B cell (primary cell): ENCODE results near the gene TRIM62. TPM values are rescaled to one million over a fixed set of nuclear protein-coding genes. Genes with fewer than 3 reads are reported as not detected.
"Not testable (repeated sequence)": the region's sequence is repeated elsewhere in the genome, so short reads cannot be mapped to it uniquely, and the experiment has no call there.

ENCODE experiments used
- ATAC-seq: fragments of 200-7000 bp; cut with Tn5 transposase; one replicate; pipeline ENCODE4 v1.10.0; 2021; ENCODE audit warnings: low read depth, mild to moderate bottlenecking, moderate number of reproducible peaks, moderate library complexity
- CTCF ChIA-PET: fragments of 350-600 bp; sonication (Branson Sonifier 250); formaldehyde crosslinking; loops from one replicate; lab custom pipeline; 2021; ENCODE audit warnings: antibody characterized with exemption, inconsistent platforms; lab: Charles Lee
- POLR2A ChIA-PET: fragments of 350-600 bp; sonication (Branson Sonifier 250); formaldehyde crosslinking; loops from one replicate; lab custom pipeline; 2021; ENCODE audit warnings: antibody characterized with exemption; lab: Charles Lee
- DNase-seq: peaks from one replicate; pipeline ENCODE4 v3.0.0; 2013
- H2AFZ ChIP-seq: 2 replicates; pipeline ENCODE4 v1.6.1; 2012; ENCODE audit warnings: mild to moderate bottlenecking, low read depth, low read length; ENCODE audit not compliant: insufficient read depth, poor library complexity, severe bottlenecking
- H3K27ac ChIP-seq, 2 donors: 1 replicate in 1 of 2; 2 replicates in 1 of 2; pipeline ENCODE4 v1.5.1; 2012 to 2013; ENCODE audit warnings: low read length in 2 of 2, mild to moderate bottlenecking in 2 of 2, moderate library complexity in 1 of 2
- H3K27me3 ChIP-seq, 4 experiments: fragments of 200-600 bp in 1 of 4; sonication (generic) in 1 of 4; replicated peaks in 1 of 4; 1 replicate in 2 of 4; 2 replicates in 2 of 4; pipeline versions ENCODE4 v1.6.1 to v1.7.0; 2013 to 2016; ENCODE audit warnings: low read length in 3 of 4, mild to moderate bottlenecking in 2 of 4, mixed read lengths in 1 of 4, moderate library complexity in 1 of 4; ENCODE audit not compliant: insufficient read depth in 4 of 4, control insufficient read depth in 3 of 4; ENCODE audit errors: control extremely low read depth in 1 of 4
- H3K36me3 ChIP-seq, 2 experiments: replicated peaks in 1 of 2; 1 replicate in 1 of 2; 2 replicates in 1 of 2; pipeline versions ENCODE4 v1.6.1 to v1.7.1; 2013; ENCODE audit warnings: low read length in 1 of 2; ENCODE audit not compliant: insufficient read depth in 2 of 2, control insufficient read depth in 1 of 2; ENCODE audit errors: control extremely low read depth in 1 of 2, extremely low read depth in 1 of 2
- H3K4me1 ChIP-seq, 2 donors: fragments of 200-600 bp in 1 of 2; sonication (generic) in 1 of 2; 1 replicate in 1 of 2; 2 replicates in 1 of 2; pipeline versions ENCODE4 v1.5.1 to v1.6.1; 2013 to 2017; ENCODE audit warnings: low read length in 2 of 2; ENCODE audit not compliant: control insufficient read depth in 2 of 2, insufficient read depth in 2 of 2
- H3K4me2 ChIP-seq: replicated peaks from 2 replicates; pipeline ENCODE3; 2012; ENCODE audit warnings: mild to moderate bottlenecking, low read depth, low read length; ENCODE audit not compliant: poor library complexity, severe bottlenecking
- H3K4me3 ChIP-seq, 5 experiments: fragments of 200-600 bp in 1 of 5; sonication (generic) in 1 of 5; 1 replicate in 3 of 5; 2 replicates in 2 of 5; pipeline versions ENCODE4 v1.5.1 to v1.7.0; 2011 to 2016; ENCODE audit warnings: low read length in 4 of 5, mild to moderate bottlenecking in 4 of 5, low read depth in 2 of 5, control low read depth in 1 of 5, moderate library complexity in 1 of 5; ENCODE audit not compliant: insufficient read depth in 1 of 5; ENCODE audit errors: control extremely low read depth in 1 of 5, extremely low read depth in 1 of 5
- H3K79me2 ChIP-seq: fragments of 200-600 bp; sonication (generic); one replicate; pipeline ENCODE4 v1.6.0; 2016; ENCODE audit warnings: low read length; ENCODE audit not compliant: control insufficient read depth, insufficient read depth
- H3K9ac ChIP-seq: fragments of 200-600 bp; sonication (generic); 2 replicates; pipeline ENCODE4 v1.6.1; 2017; ENCODE audit warnings: mild to moderate bottlenecking, low read length, moderate library complexity
- H3K9me3 ChIP-seq, 3 donors: one replicate each; pipeline versions ENCODE4 v1.6.1 to v1.7.1; 2013; ENCODE audit warnings: low read length in 2 of 3; ENCODE audit not compliant: control insufficient read depth in 2 of 3, insufficient read depth in 1 of 3; ENCODE audit errors: control extremely low read depth in 1 of 3
- H4K20me1 ChIP-seq: 2 replicates; pipeline ENCODE4 v1.6.0; 2012; ENCODE audit warnings: mild to moderate bottlenecking, low read length; ENCODE audit not compliant: insufficient read depth, control insufficient read depth, poor library complexity, severe bottlenecking
- H3K27ac Mint-ChIP-seq: one replicate; pipeline ENCODE4 v1.8.0; 2021; ENCODE audit warnings: mixed read lengths
- H3K27me3 Mint-ChIP-seq: one replicate; pipeline ENCODE4 v1.8.0; 2021; ENCODE audit warnings: mixed read lengths
- H3K4me1 Mint-ChIP-seq: one replicate; pipeline ENCODE4 v1.8.0; 2021; ENCODE audit warnings: mixed read lengths
- H3K4me3 Mint-ChIP-seq: one replicate; pipeline ENCODE4 v1.8.0; 2021; ENCODE audit warnings: mixed read lengths
- H3K9me3 Mint-ChIP-seq: one replicate; pipeline ENCODE4 v1.8.0; 2022; ENCODE audit warnings: mixed read lengths; ENCODE audit not compliant: insufficient read depth
- EZH2 ChIP-seq: IDR thresholded peaks from 2 replicates; pipeline ENCODE4 v1.6.1; 2012; ENCODE audit warnings: borderline replicate concordance, low read depth, mild to moderate bottlenecking, moderate library complexity, low read length; ENCODE audit not compliant: insufficient read depth, poor library complexity, severe bottlenecking
- WGBS: methylation state at CpG from one replicate; pipeline ENCODE4 v1.1.5; 2013; ENCODE audit warnings: missing lambda C conversion rate; ENCODE audit not compliant: insufficient coverage; 5-methylcytosine and 5-hydroxymethylcytosine counted together
- intact Hi-C: fragments of 100-400 bp; cut with micrococcal nuclease; formaldehyde crosslinking; loops from one replicate; pipeline ENCODE4 v1.10.0; 2022
- polyA plus RNA-seq: library from polyadenylated mRNA; depleted of rRNA; stranded (reverse); fragments of >200 nt; gene quantifications from 2 replicates; pipeline ENCODE4 v1.2.3, GENCODE V29; 2012
- total RNA-seq, 2 donors: library from RNA; stranded (reverse); fragments of 120-200 nt in 1 of 2; gene quantifications; 1 replicate in 1 of 2; 2 replicates in 1 of 2; pipeline versions ENCODE4 v1.2.3 to v1.2.4, GENCODE V29; 2013 to 2022
- TF ChIP-seq, protein P1 (sequence below): fragments of 200-600 bp; IDR thresholded peaks from one replicate; pipeline ENCODE4 v1.8.0; 2022; ENCODE audit warnings: antibody characterized with exemption, mild to moderate bottlenecking

Gene TRIM62
- total and polyA plus RNA-seq, 2 donors (not counting 1 experiment from before 2014, with no cell fraction given): 10.7 to 24.1 TPM

DNA sequence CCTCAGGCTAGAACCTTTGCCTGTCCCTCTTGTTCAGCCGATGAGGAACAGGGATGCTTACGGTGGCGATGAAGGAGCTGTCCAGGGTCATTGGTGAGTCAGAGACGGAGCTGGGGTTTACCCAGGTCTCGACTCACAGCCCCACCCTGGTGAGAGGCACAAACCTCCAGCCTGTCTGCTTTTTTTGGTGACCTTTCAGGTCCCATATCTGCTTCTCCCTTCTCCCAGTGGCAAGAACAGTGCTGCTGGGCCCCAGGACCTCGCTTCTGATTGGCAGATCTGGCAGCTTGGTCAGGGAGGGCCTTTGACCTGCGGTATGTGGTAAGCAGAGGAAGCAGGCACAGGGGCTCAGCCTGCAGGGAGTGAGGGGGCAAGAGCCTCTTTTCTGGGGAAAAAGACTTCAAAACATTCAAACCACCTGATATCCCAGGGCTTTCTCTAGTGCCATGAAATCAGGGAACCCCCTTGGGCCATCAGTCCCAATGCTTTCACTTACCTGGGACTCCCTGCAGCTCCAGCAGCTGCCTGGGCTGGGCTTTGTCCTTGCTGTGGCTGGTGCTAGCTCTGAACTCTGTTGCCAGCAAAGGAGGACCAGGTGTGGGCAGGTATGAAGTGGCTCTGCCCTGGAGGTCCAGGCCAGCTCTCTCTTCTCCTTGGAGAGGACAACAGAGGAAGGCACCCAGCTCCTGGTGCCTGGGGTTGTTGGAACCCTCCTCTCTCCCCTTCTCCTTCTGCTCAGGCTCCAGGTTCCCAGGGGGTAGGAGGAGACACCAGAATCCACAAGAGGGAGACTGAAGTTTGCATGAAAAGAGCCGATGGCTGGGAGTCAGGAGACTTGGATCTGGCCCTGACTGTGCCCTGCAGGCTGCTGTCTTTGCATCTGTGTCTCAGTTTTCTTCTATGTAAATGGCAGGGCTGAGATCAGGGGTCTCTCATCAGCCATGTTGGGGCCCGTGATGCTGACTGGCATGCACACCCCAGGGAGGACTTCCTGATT, 41.4 kb downstream of the TRIM62 start:
- WGBS: 77% methylated on average over 4 of the region's 9 CpGs
- H3K4me2 ChIP-seq: no peak overlapping the region
- no peak overlapping the region for H2AFZ ChIP-seq
- H3K79me2 ChIP-seq: no peaks in the 10 kb centered on the region
- peaks cover 0 to 7% of the 10 kb centered on the region in 2 experiments for H3K36me3 ChIP-seq
- H4K20me1 ChIP-seq: peaks cover 4% of the 10 kb centered on the region
- no peaks in the 10 kb centered on the region for H3K27me3 ChIP-seq
- TF ChIP-seq, protein P1, sequence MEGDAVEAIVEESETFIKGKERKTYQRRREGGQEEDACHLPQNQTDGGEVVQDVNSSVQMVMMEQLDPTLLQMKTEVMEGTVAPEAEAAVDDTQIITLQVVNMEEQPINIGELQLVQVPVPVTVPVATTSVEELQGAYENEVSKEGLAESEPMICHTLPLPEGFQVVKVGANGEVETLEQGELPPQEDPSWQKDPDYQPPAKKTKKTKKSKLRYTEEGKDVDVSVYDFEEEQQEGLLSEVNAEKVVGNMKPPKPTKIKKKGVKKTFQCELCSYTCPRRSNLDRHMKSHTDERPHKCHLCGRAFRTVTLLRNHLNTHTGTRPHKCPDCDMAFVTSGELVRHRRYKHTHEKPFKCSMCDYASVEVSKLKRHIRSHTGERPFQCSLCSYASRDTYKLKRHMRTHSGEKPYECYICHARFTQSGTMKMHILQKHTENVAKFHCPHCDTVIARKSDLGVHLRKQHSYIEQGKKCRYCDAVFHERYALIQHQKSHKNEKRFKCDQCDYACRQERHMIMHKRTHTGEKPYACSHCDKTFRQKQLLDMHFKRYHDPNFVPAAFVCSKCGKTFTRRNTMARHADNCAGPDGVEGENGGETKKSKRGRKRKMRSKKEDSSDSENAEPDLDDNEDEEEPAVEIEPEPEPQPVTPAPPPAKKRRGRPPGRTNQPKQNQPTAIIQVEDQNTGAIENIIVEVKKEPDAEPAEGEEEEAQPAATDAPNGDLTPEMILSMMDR: no peak
- intact Hi-C loops: no loop called here
- Mint-ChIP-seq H3K4me1 (no peaks in the 10 kb centered on the region), H3K27me3 (no peaks in the 10 kb centered on the region), H3K27ac (no peak overlapping the region), H3K9me3 (no peaks in the 10 kb centered on the region), H3K4me3 (no peak overlapping the region)
- no peaks in the 10 kb centered on the region for H3K4me1 ChIP-seq
- ATAC-seq: no peak
- H3K27ac ChIP-seq: no peak overlapping the region
- no peak overlapping the region for H3K4me3 ChIP-seq
- ChIA-PET POLR2A (interaction anchor here (0.6 kb wide), 1 partner anchor 24 kb away, joined by 3 read pairs; no protein-coding TSS in a partner anchor), CTCF (no interaction called here)
- no peak for DNase-seq
- no peaks in the 10 kb centered on the region for H3K9me3 ChIP-seq
- H3K9ac ChIP-seq: no peak overlapping the region

GRCh38 chr1:33137800-33138199, 44.0 kb downstream of the TRIM62 start:
- POLR2A ChIA-PET: no interaction called here
- intact Hi-C loops: no loop called here
- Mint-ChIP-seq H3K27me3 (no peaks in the 10 kb centered on the region), H3K4me3 (no peak overlapping the region), H3K27ac (no peak overlapping the region), H3K4me1 (no peaks in the 10 kb centered on the region), H3K9me3 (no peaks in the 10 kb centered on the region)
- H3K27me3 ChIP-seq: no peaks in the 10 kb centered on the region
- no peaks in the 10 kb centered on the region for H3K4me1 ChIP-seq
- no peak overlapping the region for H3K9ac ChIP-seq
- H3K79me2 ChIP-seq: no peaks in the 10 kb centered on the region
- H3K9me3 ChIP-seq: no peaks in the 10 kb centered on the region
- no peaks in the 10 kb centered on the region for H4K20me1 ChIP-seq
- no peaks in the 10 kb centered on the region for H3K36me3 ChIP-seq
- H3K27ac ChIP-seq: no peak overlapping the region
- CTCF ChIA-PET: interaction anchor here (0.6 to 1.3 kb wide), 8 partner anchors 10 to 867 kb away, joined by 3 to 6 read pairs (median 3); partner anchors contain the start of gene TRIM62
- no peak overlapping the region for H2AFZ ChIP-seq
- no peak overlapping the region for H3K4me2 ChIP-seq
- no peak for TF ChIP-seq EZH2
- TF ChIP-seq, protein P1: peak; percentile 36
- WGBS: 55% methylated on average over 5 of the region's 8 CpGs
- DNase-seq: peak; percentile 44
- ATAC-seq: no peak
- H3K4me3 ChIP-seq: no peak overlapping the region

DNA sequence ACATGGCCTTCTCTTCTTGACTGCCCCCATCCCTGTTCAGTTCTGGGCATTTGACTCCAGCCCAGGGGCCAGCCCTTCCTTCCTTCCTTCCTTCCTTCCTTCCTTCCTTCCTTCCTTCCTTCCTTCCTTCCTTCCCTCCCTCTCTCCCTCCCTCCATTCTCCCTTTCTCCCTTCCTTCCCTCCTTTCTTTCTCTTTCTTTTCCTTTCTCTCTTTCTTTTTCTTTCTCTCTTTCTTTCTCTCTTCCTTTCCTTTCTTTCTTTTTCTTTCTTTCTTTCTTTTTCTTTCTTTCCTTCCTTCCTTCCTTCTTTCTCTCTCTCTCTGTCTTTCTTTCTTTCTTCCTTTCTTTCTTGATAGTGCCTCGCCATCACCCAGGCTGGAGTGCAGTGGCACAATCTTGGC, 45.8 kb downstream of the TRIM62 start:
- H3K27ac Mint-ChIP-seq, H3K9me3 Mint-ChIP-seq, POLR2A ChIA-PET, H3K9ac ChIP-seq, H3K4me2 ChIP-seq, H4K20me1 ChIP-seq, H3K4me1 ChIP-seq, H3K79me2 ChIP-seq, H3K27ac ChIP-seq, H2AFZ ChIP-seq, H3K27me3 ChIP-seq, H3K36me3 ChIP-seq, ATAC-seq, intact Hi-C loops, H3K4me3 ChIP-seq, H3K4me3 Mint-ChIP-seq, H3K27me3 Mint-ChIP-seq, H3K4me1 Mint-ChIP-seq, DNase-seq, H3K9me3 ChIP-seq: not testable (repeated sequence)
- CTCF ChIA-PET: interaction anchor here (1.0 to 1.5 kb wide), 3 partner anchors 23 to 41 kb away, joined by 3 to 4 read pairs (median 3); no protein-coding TSS in a partner anchor
- 100% methylated on average over 1 of the region's 1 CpG for WGBS
